Suprapubic skin (tissue), 4 donors: ENCODE results near the gene SERPINI1. TPM values are rescaled to one million over a fixed set of nuclear protein-coding genes. Genes with fewer than 3 reads are reported as not detected.

Experiments
- DNase-seq, 2 donors: peaks; one replicate each; pipeline ENCODE4 v3.0.0-alpha.2; 2019; ENCODE audit warnings: low spot score in 2 of 2
- H3K27ac ChIP-seq: fragments of 200-600 bp; sonication (generic); one replicate; pipeline ENCODE4 v1.5.1; 2019
- H3K27me3 ChIP-seq: fragments of 200-600 bp; sonication (generic); one replicate; pipeline ENCODE4 v1.5.1; 2019
- H3K36me3 ChIP-seq: fragments of 200-600 bp; sonication (generic); one replicate; pipeline ENCODE4 v1.5.1; 2019
- H3K4me1 ChIP-seq: fragments of 200-600 bp; sonication (generic); one replicate; pipeline ENCODE4 v1.5.1; 2019
- H3K4me3 ChIP-seq: fragments of 200-600 bp; sonication (generic); one replicate; pipeline ENCODE4 v1.5.1; 2019; ENCODE audit warnings: mild to moderate bottlenecking
- H3K9me3 ChIP-seq: fragments of 200-600 bp; sonication (generic); one replicate; pipeline ENCODE4 v1.5.1; 2019
- EP300 ChIP-seq: sonication (generic); formaldehyde crosslinking; IDR thresholded peaks from one replicate; pipeline ENCODE4 v1.6.1; 2017; ENCODE audit warnings: antibody characterized with exemption
- POLR2A ChIP-seq, 2 donors: fragments of 450-650 bp; IDR thresholded peaks; one replicate each; pipeline ENCODE4 v1.6.1; 2017; ENCODE audit warnings: antibody characterized with exemption in 2 of 2, mild to moderate bottlenecking in 2 of 2, moderate library complexity in 2 of 2
- POLR2AphosphoS5 ChIP-seq, 3 donors: sonication (generic); formaldehyde crosslinking; IDR thresholded peaks; one replicate each; pipeline ENCODE4 v1.6.1; 2017; ENCODE audit warnings: antibody characterized with exemption in 3 of 3
- WGBS: methylation state at CpG from one replicate; pipeline ENCODE4 v1.1.5; 2018; 5-methylcytosine and 5-hydroxymethylcytosine counted together
- total RNA-seq, 4 donors: library from RNA; depleted of rRNA; stranded (reverse); fragments of >200 nt; gene quantifications; one replicate each; pipeline ENCODE4 v1.1.0, GENCODE V29; 2016
- TF ChIP-seq, protein P1 (sequence below), 2 donors: fragments of 200-600 bp in 1 of 2; fragments of 450-650 bp in 1 of 2; sonication (generic) in 1 of 2; IDR thresholded peaks; one replicate each; pipeline ENCODE4 v1.5.1; 2016 to 2019; ENCODE audit warnings: antibody characterized with exemption in 2 of 2, mild to moderate bottlenecking in 1 of 2, moderate library complexity in 1 of 2

Gene SERPINI1
- total RNA-seq, 4 donors from 2014 or later = 1.6 to 3.0 (median 2.0) TPM

DNA sequence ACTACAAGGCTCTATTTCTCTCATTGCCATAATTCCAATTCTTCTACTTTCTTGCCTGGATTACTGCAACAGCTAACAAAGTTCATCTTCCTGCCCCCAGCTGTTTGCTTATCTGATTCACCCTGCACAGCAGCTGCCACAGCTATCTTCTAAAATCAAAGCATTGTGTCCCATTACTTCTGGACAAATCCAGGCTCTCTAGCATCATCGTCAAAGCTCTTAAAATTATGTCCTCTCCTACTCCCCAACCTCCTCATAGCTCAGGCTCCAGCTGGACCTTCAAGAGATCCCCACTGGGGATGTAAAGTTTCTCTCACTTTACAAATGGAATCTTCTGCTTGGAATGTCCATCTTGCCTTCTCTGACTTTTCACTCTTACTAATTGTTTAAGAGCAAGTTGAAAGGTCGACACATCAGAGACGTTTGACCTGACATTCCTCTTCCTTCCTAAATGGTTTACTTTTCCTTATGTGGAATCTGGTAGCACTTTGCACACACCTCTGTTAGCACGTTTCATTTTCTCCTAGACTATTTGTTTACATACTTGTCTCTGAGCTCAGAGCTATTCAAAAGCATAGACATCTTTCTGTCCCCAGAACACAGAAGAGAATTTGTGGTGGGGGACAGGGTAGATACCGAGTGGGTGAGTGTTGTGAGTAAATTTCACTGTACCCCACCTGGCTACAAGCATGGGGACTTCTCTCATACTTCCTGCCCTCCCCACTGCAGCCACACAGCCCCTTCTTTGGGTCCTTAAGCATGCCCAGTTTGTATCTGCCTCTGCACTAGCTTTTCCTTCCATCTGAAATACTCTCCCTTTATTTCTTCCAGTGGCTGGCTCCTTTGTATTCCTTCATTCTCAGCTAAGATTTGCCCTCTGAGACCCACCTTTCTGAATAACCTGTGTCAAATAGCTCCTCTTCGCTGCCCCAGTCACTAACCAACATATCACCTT lies 77.9 kb downstream of the SERPINI1 start:
- 67% methylated on average over 6 of the region's 6 CpGs for WGBS
- Histone ChIP-seq H3K4me1 (peaks cover 26% of the 10 kb centered on the region), H3K27me3 (no peaks in the 10 kb centered on the region), H3K4me3 (no peak overlapping the region), H3K27ac (peak overlapping the region; percentile 15), H3K9me3 (no peaks in the 10 kb centered on the region), H3K36me3 (no peaks in the 10 kb centered on the region)
- no peak for TF ChIP-seq POLR2A (IDR thresholded peaks at IDR 0.05)
- TF ChIP-seq, protein P1, sequence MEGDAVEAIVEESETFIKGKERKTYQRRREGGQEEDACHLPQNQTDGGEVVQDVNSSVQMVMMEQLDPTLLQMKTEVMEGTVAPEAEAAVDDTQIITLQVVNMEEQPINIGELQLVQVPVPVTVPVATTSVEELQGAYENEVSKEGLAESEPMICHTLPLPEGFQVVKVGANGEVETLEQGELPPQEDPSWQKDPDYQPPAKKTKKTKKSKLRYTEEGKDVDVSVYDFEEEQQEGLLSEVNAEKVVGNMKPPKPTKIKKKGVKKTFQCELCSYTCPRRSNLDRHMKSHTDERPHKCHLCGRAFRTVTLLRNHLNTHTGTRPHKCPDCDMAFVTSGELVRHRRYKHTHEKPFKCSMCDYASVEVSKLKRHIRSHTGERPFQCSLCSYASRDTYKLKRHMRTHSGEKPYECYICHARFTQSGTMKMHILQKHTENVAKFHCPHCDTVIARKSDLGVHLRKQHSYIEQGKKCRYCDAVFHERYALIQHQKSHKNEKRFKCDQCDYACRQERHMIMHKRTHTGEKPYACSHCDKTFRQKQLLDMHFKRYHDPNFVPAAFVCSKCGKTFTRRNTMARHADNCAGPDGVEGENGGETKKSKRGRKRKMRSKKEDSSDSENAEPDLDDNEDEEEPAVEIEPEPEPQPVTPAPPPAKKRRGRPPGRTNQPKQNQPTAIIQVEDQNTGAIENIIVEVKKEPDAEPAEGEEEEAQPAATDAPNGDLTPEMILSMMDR (IDR thresholded peaks at IDR 0.05) = no peak
- TF ChIP-seq POLR2AphosphoS5 (IDR thresholded peaks at IDR 0.05) = no peak
- no peak for TF ChIP-seq EP300
- no peak for DNase-seq

DNA sequence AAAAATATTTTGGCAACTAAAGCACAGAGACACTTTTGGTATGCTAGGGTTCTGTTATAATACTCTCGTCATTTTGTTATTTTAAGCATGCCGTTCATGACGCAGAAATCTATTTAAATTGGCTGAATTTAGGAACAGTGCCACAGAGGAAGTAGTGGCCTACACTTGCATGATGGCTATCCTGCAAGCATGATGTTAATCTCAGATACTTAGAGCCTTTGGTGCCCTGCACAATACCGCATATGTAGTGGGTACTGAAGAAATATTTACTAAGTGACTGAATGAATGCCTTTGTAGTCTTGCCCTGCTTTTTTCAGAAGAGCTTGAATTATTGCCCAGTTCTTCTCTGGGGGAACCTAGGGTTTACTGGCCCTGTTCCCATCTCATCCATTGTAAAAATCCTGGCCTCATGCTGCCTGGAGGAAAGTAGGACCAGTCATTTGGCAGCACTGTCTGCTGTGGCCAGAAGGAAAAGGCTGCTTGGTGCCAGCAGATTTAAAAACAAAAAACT lies 79.0 kb downstream of the SERPINI1 start:
- Histone ChIP-seq H3K27me3 (no peaks in the 10 kb centered on the region), H3K4me1 (peaks cover 26% of the 10 kb centered on the region), H3K36me3 (no peaks in the 10 kb centered on the region), H3K9me3 (no peaks in the 10 kb centered on the region), H3K27ac (no peak overlapping the region), H3K4me3 (no peak overlapping the region)
- WGBS = 4% methylated on average over 4 of the region's 4 CpGs
- DNase-seq = no peak
- no peak for TF ChIP-seq POLR2A (IDR thresholded peaks at IDR 0.05)
- TF ChIP-seq EP300 = no peak
- TF ChIP-seq, protein P1 (IDR thresholded peaks at IDR 0.05) = no peak
- TF ChIP-seq POLR2AphosphoS5 (IDR thresholded peaks at IDR 0.05) = no peak

DNA sequence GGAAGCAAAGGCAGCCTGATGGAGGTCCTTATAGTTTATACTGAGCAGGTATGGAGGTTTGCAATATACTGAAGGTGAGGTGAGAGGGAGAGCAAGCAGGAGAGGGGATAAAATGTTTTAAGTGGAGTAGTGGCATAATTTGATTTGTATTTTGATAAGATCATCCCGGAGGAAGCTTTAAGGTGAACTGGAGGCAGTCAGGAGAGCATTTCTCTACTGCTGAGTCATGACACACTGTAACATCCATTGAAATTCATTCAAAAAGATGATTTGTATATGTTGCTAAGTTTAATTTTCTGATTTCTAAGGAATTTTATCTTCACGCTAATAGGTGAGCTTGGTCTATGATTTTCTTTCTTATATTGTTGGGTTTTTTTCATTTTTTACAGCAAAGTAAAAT lies 81.4 kb downstream of the SERPINI1 start:
- no peaks in the 10 kb centered on the region for H3K27me3 ChIP-seq
- 82% methylated on average over 2 of the region's 2 CpGs for WGBS

DNA sequence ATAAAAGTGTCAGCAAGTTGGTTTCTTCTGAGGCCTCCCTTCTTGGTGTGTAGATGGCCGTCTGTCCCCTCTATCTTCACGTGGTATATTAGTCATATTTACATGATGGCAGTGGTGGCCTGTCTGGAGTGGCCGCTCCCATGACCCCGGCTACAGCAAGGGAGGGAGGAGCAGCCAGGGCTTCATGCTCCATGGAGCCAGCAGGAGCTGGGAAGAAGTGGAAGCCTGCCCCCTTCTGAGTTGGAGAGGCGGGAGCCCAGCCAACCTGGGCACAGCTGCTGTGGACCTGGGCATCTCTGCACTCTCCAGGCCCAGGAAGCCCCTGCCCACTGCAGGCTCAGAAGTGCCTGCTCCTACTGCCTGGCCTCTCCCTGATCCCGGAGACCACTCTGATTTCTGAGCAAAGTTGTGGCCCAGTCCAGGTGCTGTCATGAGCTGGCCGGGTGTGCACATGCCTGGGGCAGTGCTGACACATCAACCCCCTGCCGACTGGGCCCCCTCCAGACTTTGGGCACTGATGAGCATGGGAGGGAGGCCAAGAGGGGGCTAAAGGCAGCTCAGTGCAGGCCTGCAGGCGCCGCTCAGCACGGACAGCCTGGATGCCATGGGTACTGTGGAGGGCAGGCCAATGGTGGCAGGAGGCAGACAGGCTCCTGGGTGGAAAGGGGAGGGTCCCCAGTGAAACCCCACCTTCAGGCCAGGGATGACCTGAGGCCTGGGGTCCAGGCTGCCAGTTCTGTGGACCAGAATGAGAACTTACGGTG lies 84.8 kb downstream of the SERPINI1 start:
- no peaks in the 10 kb centered on the region for H3K36me3 ChIP-seq
- no peaks in the 10 kb centered on the region for H3K9me3 ChIP-seq
- TF ChIP-seq POLR2A (IDR thresholded peaks at IDR 0.05) (no peak), POLR2AphosphoS5 (IDR thresholded peaks at IDR 0.05) (no peak)
- H3K27ac ChIP-seq = no peak overlapping the region
- H3K4me1 ChIP-seq = peaks cover 3% of the 10 kb centered on the region
- H3K27me3 ChIP-seq = no peaks in the 10 kb centered on the region
- WGBS = 94% methylated on average over 5 of the region's 12 CpGs
- no peak overlapping the region for H3K4me3 ChIP-seq
- no peak for DNase-seq

More for the DNA sequence above, 81.4 kb downstream of the SERPINI1 start:
- Histone ChIP-seq H3K4me1 (peaks cover 26% of the 10 kb centered on the region), H3K27ac (no peak overlapping the region), H3K4me3 (no peak overlapping the region), H3K36me3 (no peaks in the 10 kb centered on the region), H3K9me3 (no peaks in the 10 kb centered on the region)
- TF ChIP-seq POLR2A (IDR thresholded peaks at IDR 0.05) (no peak), POLR2AphosphoS5 (IDR thresholded peaks at IDR 0.05) (no peak), EP300 (no peak)
- TF ChIP-seq, protein P1 (IDR thresholded peaks at IDR 0.05) = no peak
- no peak for DNase-seq

DNA sequence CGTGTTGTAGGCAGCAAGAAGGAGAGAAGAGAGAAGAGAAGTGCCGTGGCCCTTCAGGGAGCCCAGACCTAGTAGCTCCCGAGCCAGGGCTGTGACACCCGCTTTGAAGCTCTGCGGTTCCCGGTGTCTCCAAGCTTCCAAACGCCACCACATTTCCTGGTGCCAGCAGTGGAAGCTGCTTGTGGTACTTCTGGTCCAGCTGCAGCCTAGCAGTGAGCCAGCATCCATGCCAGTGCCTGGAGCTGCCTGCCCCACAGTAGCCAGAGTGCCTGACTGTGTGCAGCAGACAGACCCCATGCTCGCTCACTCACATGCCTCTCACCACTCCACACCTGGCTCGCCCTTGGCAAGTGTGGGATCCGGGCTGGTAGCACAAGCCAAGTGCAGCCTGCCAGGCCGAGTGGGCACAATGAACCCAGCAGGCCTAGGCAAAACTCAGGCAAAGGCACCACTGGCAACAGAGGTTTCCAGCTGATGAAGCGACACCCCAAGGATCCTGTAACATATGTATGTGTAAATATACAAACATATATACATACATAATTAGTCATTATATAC lies 85.8 kb downstream of the SERPINI1 start:
- WGBS = 94% methylated on average over 12 of the region's 12 CpGs
- Histone ChIP-seq H3K36me3 (no peaks in the 10 kb centered on the region), H3K27ac (no peak overlapping the region), H3K9me3 (no peaks in the 10 kb centered on the region), H3K27me3 (no peaks in the 10 kb centered on the region), H3K4me3 (no peak overlapping the region), H3K4me1 (no peaks in the 10 kb centered on the region)
- TF ChIP-seq EP300 (no peak), POLR2A (IDR thresholded peaks at IDR 0.05) (no peak), POLR2AphosphoS5 (IDR thresholded peaks at IDR 0.05) (no peak)
- no peak for DNase-seq
